ENCODE results near the gene BOD1L1.

BOD1L1 gene

DNA sequence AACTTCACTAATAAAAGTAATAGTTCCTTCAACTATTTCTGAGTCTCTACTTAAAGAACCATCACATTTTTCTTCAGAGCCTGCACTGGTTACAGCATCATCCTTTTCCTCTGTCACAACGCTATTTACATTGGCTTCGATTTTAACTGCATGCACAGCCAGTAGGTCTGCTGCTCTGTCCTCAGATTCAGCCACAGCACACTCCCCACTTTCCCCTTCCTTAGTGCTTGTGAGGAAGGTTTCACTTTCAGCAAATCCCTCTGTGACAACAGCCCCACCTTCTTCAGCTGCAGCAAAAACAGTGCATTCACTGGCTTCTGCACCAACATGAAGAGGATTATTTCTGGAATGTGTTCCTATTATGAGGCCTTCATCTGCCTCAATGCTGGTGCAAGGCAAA lies 25.7 kb downstream of the BOD1L1 start:
- TF ChIP-seq CTCF (IDR thresholded peaks at IDR 0.05; ENCODE audit: low read depth, low read length) = no peak
- H3K4me3 ChIP-seq (ENCODE audit: low read depth, low read length) = no peak overlapping the region

DNA sequence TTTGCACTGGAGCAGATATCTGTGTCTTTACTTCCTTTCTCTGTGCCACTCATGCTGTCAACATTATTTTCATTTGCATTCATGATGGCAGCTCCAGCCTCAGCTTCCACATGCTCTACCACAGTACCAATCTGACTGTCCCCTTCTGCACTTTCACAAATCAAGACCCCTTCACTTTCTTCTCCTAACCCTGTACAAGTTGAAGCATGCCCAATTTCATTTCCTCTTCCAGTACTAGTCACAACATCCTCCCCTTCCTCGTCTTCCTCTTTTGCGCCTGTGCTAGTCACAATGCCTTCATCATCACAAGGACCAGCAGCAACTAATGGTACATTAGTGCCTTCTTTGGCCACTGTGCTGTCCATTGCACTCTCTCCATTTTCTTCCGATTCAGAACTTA lies 26.5 kb downstream of the BOD1L1 start:
- TF ChIP-seq CTCF (IDR thresholded peaks at IDR 0.05; ENCODE audit: low read depth, low read length) = no peak
- H3K4me3 ChIP-seq (ENCODE audit: low read depth, low read length) = no peak overlapping the region

GRCh38 chr4:13599159-13599558 lies 28.4 kb downstream of the BOD1L1 start:
- no peak overlapping the region for H3K4me3 ChIP-seq (ENCODE audit: low read depth, low read length)
- peak; percentile 16; the same call in 1 of the 2 replicates for TF ChIP-seq CTCF (IDR thresholded peaks at IDR 0.05; ENCODE audit: low read depth, low read length)

- no peak overlapping the region for H3K4me3 ChIP-seq (ENCODE audit: low read depth, low read length)
- no peak for TF ChIP-seq CTCF (IDR thresholded peaks at IDR 0.05; ENCODE audit: low read depth, low read length)
Measured at GRCh38 chr4:13597604-13598003, 29.9 kb downstream of the BOD1L1 start.

- H3K4me3 ChIP-seq (ENCODE audit: low read depth, low read length) = no peak overlapping the region
- no peak for TF ChIP-seq CTCF (IDR thresholded peaks at IDR 0.05; ENCODE audit: low read depth, low read length)
Measured at GRCh38 chr4:13597141-13597540, 30.4 kb downstream of the BOD1L1 start.

DNA sequence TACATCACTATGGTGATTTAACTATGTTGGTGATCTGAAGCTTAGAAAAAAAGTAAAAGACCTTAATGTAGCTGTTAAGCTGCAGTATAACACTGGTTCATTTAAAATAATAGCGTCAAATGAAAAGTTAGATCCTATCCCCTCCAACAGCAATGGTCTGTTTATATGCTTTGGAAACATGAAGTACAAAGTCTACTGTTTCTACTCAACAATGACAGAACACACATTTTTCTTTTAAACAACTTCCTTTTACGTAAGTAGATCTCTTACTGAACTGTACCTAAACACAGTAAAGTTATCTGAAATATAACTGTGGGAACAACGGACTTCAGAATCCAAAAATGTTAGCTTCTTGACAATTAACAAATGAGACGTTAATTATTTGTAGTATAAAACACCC lies 35.3 kb downstream of the BOD1L1 start:
- no peak for TF ChIP-seq CTCF (IDR thresholded peaks at IDR 0.05; ENCODE audit: low read depth, low read length)
- no peak overlapping the region for H3K4me3 ChIP-seq (ENCODE audit: low read depth, low read length)

- H3K4me3 ChIP-seq (ENCODE audit: low read depth, low read length) = no peak overlapping the region
- no peak for TF ChIP-seq CTCF (IDR thresholded peaks at IDR 0.05; ENCODE audit: low read depth, low read length)
Measured at GRCh38 chr4:13590766-13591165, 36.8 kb downstream of the BOD1L1 start.
